GM19043 (cell line): ENCODE measurements around the gene GINS1.

Experiments used
- ATAC-seq: cut with Tn5 transposase; IDR thresholded peaks from one replicate; pipeline ENCODE4 v1.9.1; 2021; ENCODE audit warnings: low read depth; ENCODE audit not compliant: unreplicated experiment

The GINS1 gene

GRCh38 chr20:25490656-25491445, 83.4 kb downstream of the GINS1 start:
- no peak for ATAC-seq

GRCh38 chr20:25491446-25492038, 84.1 kb downstream of the GINS1 start:
- ATAC-seq: no peak

- no peak for ATAC-seq
Observed at GRCh38 chr20:25493137-25493536, 85.7 kb downstream of the GINS1 start.

GRCh38 chr20:25493748-25494505, 86.5 kb downstream of the GINS1 start:
- ATAC-seq: no peak

- ATAC-seq: no peak
Observed at GRCh38 chr20:25494506-25495188, 87.2 kb downstream of the GINS1 start.

DNA sequence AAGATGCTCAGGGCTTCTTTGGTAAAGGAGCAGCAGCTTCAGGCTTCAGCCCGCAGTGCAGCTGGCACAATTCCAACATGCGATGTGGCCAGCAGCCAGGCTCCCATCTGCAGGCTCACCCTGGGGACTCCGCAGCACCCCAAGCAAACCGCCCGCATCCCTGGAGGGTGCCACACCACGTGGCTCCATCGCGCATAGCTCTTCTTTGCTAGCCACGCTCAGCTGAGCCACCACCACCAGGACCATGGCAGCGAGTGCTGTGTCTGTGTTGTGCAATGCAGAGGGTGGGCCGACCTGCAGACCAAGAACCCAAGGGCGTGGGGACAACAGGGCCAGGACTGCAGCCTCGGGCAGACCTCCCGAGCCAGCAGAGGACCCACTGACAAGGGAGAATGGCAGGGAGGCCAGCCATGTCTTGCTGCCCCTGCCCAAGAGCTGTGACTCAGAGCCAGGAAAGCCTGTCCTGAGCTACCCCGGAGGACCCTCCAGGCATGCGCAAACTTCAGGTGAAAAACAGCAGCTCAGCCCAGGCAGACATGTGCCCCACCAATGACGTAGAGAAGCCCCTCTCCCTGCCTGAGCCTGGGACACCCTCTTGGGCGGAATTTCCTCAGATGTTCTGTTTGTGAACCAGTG, 87.8 kb downstream of the GINS1 start:
- no peak for ATAC-seq

DNA sequence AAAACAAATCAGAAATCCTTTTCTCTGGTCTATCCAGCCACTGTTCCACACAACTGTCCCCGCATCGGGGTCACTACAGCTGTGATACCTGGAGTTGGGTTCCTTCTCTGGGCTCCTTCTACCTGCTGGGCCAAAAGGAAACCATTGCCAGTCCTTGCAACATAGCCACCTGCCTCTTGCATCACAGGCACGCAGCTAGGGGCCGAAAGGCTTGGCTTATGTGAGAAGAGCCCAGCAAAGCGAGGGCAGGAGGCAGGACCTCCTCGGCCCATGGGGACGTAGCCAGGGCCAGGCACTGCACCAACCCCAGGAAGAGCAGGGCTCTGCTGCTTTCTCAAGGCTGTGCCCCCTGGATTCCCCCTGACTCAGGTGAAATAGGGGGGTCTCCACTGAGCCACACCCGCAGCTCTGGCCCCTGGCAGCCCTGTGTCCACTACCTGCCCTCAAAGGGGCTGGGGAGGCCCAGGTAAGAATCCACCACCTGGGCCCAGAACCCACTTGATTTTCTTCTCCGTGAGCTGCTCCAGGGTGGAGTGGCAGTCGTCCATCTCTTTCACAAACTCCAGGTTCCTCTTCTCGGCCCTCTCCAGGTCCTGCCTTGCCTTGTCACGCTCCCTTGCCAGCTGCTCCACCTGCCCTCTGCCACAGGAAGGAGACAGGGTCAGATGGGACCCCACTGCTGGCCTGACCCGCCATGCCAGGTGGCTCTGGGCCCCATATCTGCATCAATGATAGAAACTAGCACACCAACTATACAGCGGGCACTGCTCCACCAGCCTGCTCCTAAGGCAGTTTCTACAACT, 88.9 kb downstream of the GINS1 start:
- no peak for ATAC-seq

- no peak for ATAC-seq
Observed at GRCh38 chr20:25496968-25497401, 89.5 kb downstream of the GINS1 start.

GRCh38 chr20:25497586-25498279, 90.3 kb downstream of the GINS1 start:
- no peak for ATAC-seq
